ENCODE results near the gene PRELID2.

GRCh38 chr5:145768863-145769262, 66.3 kb downstream of the PRELID2 start:
- TF ChIP-seq POLR2AphosphoS5 (IDR thresholded peaks at IDR 0.05) (no peak), POLR2A (IDR thresholded peaks at IDR 0.05) (no peak), CTCF (IDR thresholded peaks at IDR 0.05) (no peak)

Data from upper lobe of left lung (tissue), 4 donors.